ENCODE results near the gene RTN4R. TPM values are rescaled to one million over a fixed set of nuclear protein-coding genes. Genes with fewer than 3 reads are reported as not detected.
"Not testable (repeated sequence)": the region's sequence is repeated elsewhere in the genome, so short reads cannot be mapped to it uniquely, and the experiment has no call there.

RTN4R gene
- total and polyA plus RNA-seq, 2 of the 13 experiments (the other 11 are each of a cell fraction or from before 2014, with no cell fraction given): 0.22 to 0.77 TPM

GRCh38 chr22:20279662-20280134 lies 11.6 kb upstream of the RTN4R start (continued):
- TF ChIP-seq ZNF280D (CRISPR knock-in tag; IDR thresholded peaks at IDR 0.05) (no peak), ATF7-NPFF (CRISPR knock-in tag; IDR thresholded peaks at IDR 0.05; ENCODE audit: low read depth) (no peak), SKI (IDR thresholded peaks at IDR 0.05; ENCODE audit: partially characterized antibody) (no peak), CREBL2 (CRISPR knock-in tag; IDR thresholded peaks at IDR 0.05; ENCODE audit: borderline replicate concordance) (no peak), PPARG (CRISPR knock-in tag; conservative IDR thresholded peaks at IDR 0.05) (no peak), KLF15 (CRISPR knock-in tag; IDR thresholded peaks at IDR 0.05; ENCODE audit: borderline replicate concordance) (no peak)

- BruUV-seq (replicated peaks); H3K4me3 ChIP-seq (replicated peaks in 1 of 3; ENCODE audit: insufficient read depth in 1 of 3, low read depth in 2 of 3, low read length in 3 of 3); FAIRE-seq; H3K4me2 ChIP-seq (ENCODE audit: low read depth, low read length); H3K9me3 ChIP-seq (ENCODE audit: low read length); DNase-seq (ENCODE audit: low spot score); H3K36me3 ChIP-seq (replicated peaks in 1 of 2; ENCODE audit: control insufficient read depth in 1 of 2, insufficient read depth in 2 of 2, low read length in 2 of 2); H2AFZ ChIP-seq (ENCODE audit: low read length); ATAC-seq; H3K79me2 ChIP-seq (ENCODE audit: insufficient read depth, low read length); H3K9ac ChIP-seq (ENCODE audit: insufficient read depth, low read depth, low read length); H3K4me1 ChIP-seq (ENCODE audit: insufficient read depth, low read length); CTCF ChIA-PET (ENCODE audit: low intra/inter-chr PET ratio, low total read pairs); intact Hi-C loops (cut with micrococcal nuclease; ENCODE audit: unreplicated experiment); H4K20me1 ChIP-seq (ENCODE audit: insufficient read depth, low read length); POLR2A ChIA-PET; H3K27ac ChIP-seq (ENCODE audit: extremely low read length, insufficient read depth, low read length): not testable (repeated sequence)
- H3K27me3 ChIP-seq (ENCODE audit: control insufficient read depth in 1 of 2, insufficient read depth in 2 of 2, low read length in 2 of 2): peaks cover 9 to 47% of the 10 kb centered on the region in 2 experiments; a peak in 4 of 5 replicates
- WGBS (ENCODE audit: low lambda C conversion rate): 70% methylated on average over 5 of the region's 22 CpGs
- in situ Hi-C loops (cut with HindIII; ENCODE audit: extremely low pct_ligation_motif_present, low pct_unique_long_range_greater_than_20kb): loop anchor here (25.0 kb wide), 1 partner anchor 1317 kb away; no protein-coding TSS in a partner anchor
These were observed 10.8 kb upstream of the RTN4R start for GRCh38 chr22:20278726-20279490.

GRCh38 chr22:20277936-20278635 lies 10.0 kb upstream of the RTN4R start:
- BruUV-seq (replicated peaks); H3K27ac ChIP-seq (ENCODE audit: extremely low read length, insufficient read depth, low read length); H3K79me2 ChIP-seq (ENCODE audit: insufficient read depth, low read length); H3K4me2 ChIP-seq (ENCODE audit: low read depth, low read length); H2AFZ ChIP-seq (ENCODE audit: low read length); H3K9me3 ChIP-seq (ENCODE audit: low read length); H3K4me1 ChIP-seq (ENCODE audit: insufficient read depth, low read length); POLR2A ChIA-PET; FAIRE-seq; H4K20me1 ChIP-seq (ENCODE audit: insufficient read depth, low read length); H3K9ac ChIP-seq (ENCODE audit: insufficient read depth, low read depth, low read length); H3K4me3 ChIP-seq (replicated peaks in 1 of 3; ENCODE audit: insufficient read depth in 1 of 3, low read depth in 2 of 3, low read length in 3 of 3); H3K36me3 ChIP-seq (replicated peaks in 1 of 2; ENCODE audit: control insufficient read depth in 1 of 2, insufficient read depth in 2 of 2, low read length in 2 of 2); CTCF ChIA-PET (ENCODE audit: low intra/inter-chr PET ratio, low total read pairs); intact Hi-C loops (cut with micrococcal nuclease; ENCODE audit: unreplicated experiment); ATAC-seq; DNase-seq (ENCODE audit: low spot score): not testable (repeated sequence)
- peaks cover 9 to 44% of the 10 kb centered on the region in 2 experiments; a peak in 4 of 5 replicates for H3K27me3 ChIP-seq (ENCODE audit: control insufficient read depth in 1 of 2, insufficient read depth in 2 of 2, low read length in 2 of 2)
- in situ Hi-C loops (cut with HindIII; ENCODE audit: extremely low pct_ligation_motif_present, low pct_unique_long_range_greater_than_20kb): loop anchor here (25.0 kb wide), 1 partner anchor 1316 kb away; no protein-coding TSS in a partner anchor
- WGBS (ENCODE audit: low lambda C conversion rate): 5% methylated on average over 4 of the region's 18 CpGs

Data from HepG2 (cell line).